ENCODE results near the gene MYL7. TPM values are rescaled to one million over a fixed set of nuclear protein-coding genes. Genes with fewer than 3 reads are reported as not detected.

The MYL7 gene
- total and polyA plus RNA-seq, 2 of the 13 experiments (the other 11 are each of a cell fraction or from before 2014, with no cell fraction given), result 1.8 TPM; not detected in 1

DNA sequence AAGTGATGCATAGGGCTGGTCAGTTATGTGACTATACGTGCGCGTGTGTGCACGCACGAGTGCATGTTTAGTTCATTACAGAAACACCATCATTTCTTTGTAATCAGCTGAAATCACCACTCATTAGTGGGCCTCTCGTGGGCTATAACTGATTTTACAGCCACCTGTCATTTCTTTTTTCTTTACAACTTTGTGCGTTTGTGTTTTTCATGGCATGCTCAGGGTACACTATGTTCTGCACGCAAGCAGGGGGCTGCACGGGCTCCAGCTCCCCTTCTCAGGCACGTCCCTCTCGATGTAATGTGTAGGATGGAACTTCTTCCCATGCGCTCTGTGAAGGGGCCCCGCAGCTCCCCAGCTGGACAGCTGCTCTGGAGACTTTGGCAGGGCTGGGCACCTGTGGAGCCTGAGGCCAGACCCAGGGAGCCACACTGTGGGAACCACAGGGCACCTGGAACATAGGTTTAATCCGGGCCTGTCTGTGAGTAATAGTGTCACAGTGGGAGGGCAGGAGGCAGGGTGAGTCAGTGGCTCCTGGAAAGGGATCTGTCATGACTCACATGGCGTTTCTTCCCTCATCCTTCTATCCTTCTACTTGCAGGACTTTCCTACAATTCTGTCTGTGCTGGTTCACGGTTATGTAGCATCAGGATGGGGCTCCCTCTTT, 43.2 kb upstream of the MYL7 start:
- Histone ChIP-seq H3K4me3 (replicated peaks in 1 of 3; ENCODE audit: insufficient read depth in 1 of 3, low read depth in 2 of 3, low read length in 3 of 3) (no peak overlapping the region), H3K9me3 (ENCODE audit: low read length) (peaks cover 14% of the 10 kb centered on the region), H3K27ac (ENCODE audit: extremely low read length, insufficient read depth, low read length) (no peak overlapping the region), H3K4me2 (ENCODE audit: low read depth, low read length) (no peak overlapping the region), H3K9ac (ENCODE audit: insufficient read depth, low read depth, low read length) (no peak overlapping the region), H3K4me1 (ENCODE audit: insufficient read depth, low read length) (peaks cover 8% of the 10 kb centered on the region; the same call in 1 of the 2 replicates), H3K79me2 (ENCODE audit: insufficient read depth, low read length) (no peaks in the 10 kb centered on the region), H3K36me3 (replicated peaks in 1 of 2; ENCODE audit: control insufficient read depth in 1 of 2, insufficient read depth in 2 of 2, low read length in 2 of 2) (no peaks in the 10 kb centered on the region), H2AFZ (ENCODE audit: low read length) (no peak overlapping the region), H4K20me1 (ENCODE audit: insufficient read depth, low read length) (no peaks in the 10 kb centered on the region), H3K27me3 (ENCODE audit: control insufficient read depth in 1 of 2, insufficient read depth in 2 of 2, low read length in 2 of 2) (peaks cover 2 to 17% of the 10 kb centered on the region in 2 experiments; a peak in 3 of 5 replicates)
- in situ Hi-C loops (cut with HindIII; ENCODE audit: extremely low pct_ligation_motif_present, low pct_unique_long_range_greater_than_20kb), result no loop called here
- FAIRE-seq, result no peak
- intact Hi-C loops (cut with micrococcal nuclease; ENCODE audit: unreplicated experiment), result no loop called here
- CTCF ChIA-PET (ENCODE audit: low intra/inter-chr PET ratio, low total read pairs), result no interaction called here
- no TSS peak for BruUV-seq (replicated peaks)
- POLR2A ChIA-PET, result no interaction called here
- WGBS (ENCODE audit: low lambda C conversion rate), result 42% methylated on average over 16 of the region's 16 CpGs
- TF ChIP-seq NFE2 (CRISPR knock-in tag; IDR thresholded peaks at IDR 0.05), result no peak
- peak; percentile 32; the same call in 1 of the 2 replicates for TF ChIP-seq FOSL2 (CRISPR knock-in tag; IDR thresholded peaks at IDR 0.05)
- no peak for TF ChIP-seq ZFY (CRISPR knock-in tag; IDR thresholded peaks at IDR 0.05)
- no peak for TF ChIP-seq ZNF24 (IDR thresholded peaks at IDR 0.05)
- TF ChIP-seq, protein P1, sequence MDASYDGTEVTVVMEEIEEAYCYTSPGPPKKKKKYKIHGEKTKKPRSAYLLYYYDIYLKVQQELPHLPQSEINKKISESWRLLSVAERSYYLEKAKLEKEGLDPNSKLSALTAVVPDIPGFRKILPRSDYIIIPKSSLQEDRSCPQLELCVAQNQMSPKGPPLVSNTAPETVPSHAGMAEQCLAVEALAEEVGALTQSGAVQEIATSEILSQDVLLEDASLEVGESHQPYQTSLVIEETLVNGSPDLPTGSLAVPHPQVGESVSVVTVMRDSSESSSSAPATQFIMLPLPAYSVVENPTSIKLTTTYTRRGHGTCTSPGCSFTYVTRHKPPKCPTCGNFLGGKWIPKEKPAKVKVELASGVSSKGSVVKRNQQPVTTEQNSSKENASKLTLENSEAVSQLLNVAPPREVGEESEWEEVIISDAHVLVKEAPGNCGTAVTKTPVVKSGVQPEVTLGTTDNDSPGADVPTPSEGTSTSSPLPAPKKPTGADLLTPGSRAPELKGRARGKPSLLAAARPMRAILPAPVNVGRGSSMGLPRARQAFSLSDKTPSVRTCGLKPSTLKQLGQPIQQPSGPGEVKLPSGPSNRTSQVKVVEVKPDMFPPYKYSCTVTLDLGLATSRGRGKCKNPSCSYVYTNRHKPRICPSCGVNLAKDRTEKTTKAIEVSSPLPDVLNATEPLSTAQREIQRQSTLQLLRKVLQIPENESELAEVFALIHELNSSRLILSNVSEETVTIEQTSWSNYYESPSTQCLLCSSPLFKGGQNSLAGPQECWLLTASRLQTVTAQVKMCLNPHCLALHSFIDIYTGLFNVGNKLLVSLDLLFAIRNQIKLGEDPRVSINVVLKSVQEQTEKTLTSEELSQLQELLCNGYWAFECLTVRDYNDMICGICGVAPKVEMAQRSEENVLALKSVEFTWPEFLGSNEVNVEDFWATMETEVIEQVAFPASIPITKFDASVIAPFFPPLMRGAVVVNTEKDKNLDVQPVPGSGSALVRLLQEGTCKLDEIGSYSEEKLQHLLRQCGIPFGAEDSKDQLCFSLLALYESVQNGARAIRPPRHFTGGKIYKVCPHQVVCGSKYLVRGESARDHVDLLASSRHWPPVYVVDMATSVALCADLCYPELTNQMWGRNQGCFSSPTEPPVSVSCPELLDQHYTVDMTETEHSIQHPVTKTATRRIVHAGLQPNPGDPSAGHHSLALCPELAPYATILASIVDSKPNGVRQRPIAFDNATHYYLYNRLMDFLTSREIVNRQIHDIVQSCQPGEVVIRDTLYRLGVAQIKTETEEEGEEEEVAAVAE (CRISPR knock-in tag; IDR thresholded peaks at IDR 0.05; ENCODE audit: borderline replicate concordance), result no peak
- no peak for DNase-seq (ENCODE audit: low spot score)
- no peak for ATAC-seq
